Astrocyte of the spinal cord (primary cell): Measurements from ENCODE around the gene EIF4E2.

Experiments
- DNase-seq: peaks from one replicate; pipeline ENCODE4 v3.0.0; 2011; ENCODE audit warnings: low read depth, low spot score
- H3K4me3 ChIP-seq: 2 replicates; pipeline ENCODE4 v1.5.1; 2011; ENCODE audit warnings: low read depth, mild to moderate bottlenecking, low read length, moderate library complexity
- CTCF ChIP-seq: IDR thresholded peaks from 2 replicates; pipeline ENCODE4 v1.5.1; 2012; ENCODE audit warnings: low read depth, mild to moderate bottlenecking, low read length, inconsistent platforms
- in situ Hi-C: cut with HindIII; loops from 2 replicates; pipeline ENCODE4 v1.10.0; 2017; ENCODE audit warnings: low sequenced_read_pairs

Gene EIF4E2

GRCh38 chr2:232571026-232571474, 20.6 kb downstream of the EIF4E2 start:
- in situ Hi-C loops, result no loop called here
- H3K4me3 ChIP-seq, result no peak overlapping the region
- DNase-seq, result peak; percentile 19
- TF ChIP-seq CTCF, result no peak

GRCh38 chr2:232573042-232573441, 22.6 kb downstream of the EIF4E2 start:
- no peak overlapping the region for H3K4me3 ChIP-seq
- DNase-seq, result no peak
- in situ Hi-C loops, result no loop called here
- no peak for TF ChIP-seq CTCF

GRCh38 chr2:232573771-232574435, 23.4 kb downstream of the EIF4E2 start:
- in situ Hi-C loops, result no loop called here
- TF ChIP-seq CTCF, result no peak
- DNase-seq, result no peak
- H3K4me3 ChIP-seq, result no peak overlapping the region

GRCh38 chr2:232574674-232575403, 24.4 kb downstream of the EIF4E2 start:
- H3K4me3 ChIP-seq, result no peak overlapping the region
- in situ Hi-C loops, result no loop called here
- DNase-seq, result peak; percentile 12
- TF ChIP-seq CTCF, result no peak

- in situ Hi-C loops, result no loop called here
- DNase-seq, result no peak
- no peak for TF ChIP-seq CTCF
- H3K4me3 ChIP-seq, result no peak overlapping the region
These were observed 24.9 kb downstream of the EIF4E2 start for GRCh38 chr2:232575404-232575746.

- TF ChIP-seq CTCF, result no peak
- no peak overlapping the region for H3K4me3 ChIP-seq
- peak; percentile 59 for DNase-seq
- in situ Hi-C loops, result no loop called here
These were observed 26.5 kb downstream of the EIF4E2 start for GRCh38 chr2:232576995-232577394.
